ENCODE measurements around the gene IFI27L2. TPM values are rescaled to one million over a fixed set of nuclear protein-coding genes. Genes with fewer than 3 reads are reported as not detected.

Gene IFI27L2
- total and polyA plus RNA-seq, 2 experiments from 2014 or later: 95.3 to 170 TPM

- 97 to 100% methylated on average over 1 of the region's 1 CpG for WGBS, 2 experiments (ENCODE audit: low coverage in 1 of 2, low lambda C conversion rate in 2 of 2, missing lambda C conversion rate in 2 of 2)
- H3K27me3 ChIP-seq (replicated peaks; ENCODE audit: insufficient read depth): no peaks in the 10 kb centered on the region
- in situ Hi-C loops (cut with MboI): no loop called here
These were observed 5.5 kb downstream of the IFI27L2 start for GRCh38 chr14:94123868-94124267.

GRCh38 chr14:94123296-94123695, 6.1 kb downstream of the IFI27L2 start:
- in situ Hi-C loops (cut with MboI): no loop called here
- DNase-seq: no peak
- 91% methylated on average over 9 of the region's 9 CpGs for WGBS, 2 experiments (ENCODE audit: low coverage in 1 of 2, low lambda C conversion rate in 2 of 2, missing lambda C conversion rate in 2 of 2)

More at GRCh38 chr14:94123868-94124267, 5.5 kb downstream of the IFI27L2 start:
- no peaks in the 10 kb centered on the region for H4K20me1 ChIP-seq (ENCODE audit: insufficient read depth)
- H3F3A ChIP-seq (ENCODE audit: insufficient read depth): peaks cover 12% of the 10 kb centered on the region
- H3K9ac ChIP-seq: no peak overlapping the region
- no peaks in the 10 kb centered on the region for H3K9me2 ChIP-seq (ENCODE audit: insufficient read depth)
- DNase-seq: no peak
- H3K79me2 ChIP-seq (ENCODE audit: insufficient read depth): peaks cover 4% of the 10 kb centered on the region; the same call in 1 of the 2 replicates
- no peak overlapping the region for H3K27ac ChIP-seq
- no peaks in the 10 kb centered on the region for H3K9me3 ChIP-seq (ENCODE audit: low read depth)
- H3K4me2 ChIP-seq (ENCODE audit: unreplicated experiment): no peak overlapping the region
- no peak overlapping the region for H2AFZ ChIP-seq
- H3K4me3 ChIP-seq: no peak overlapping the region
- TF ChIP-seq EZH2phosphoT487 (IDR thresholded peaks at IDR 0.05; ENCODE audit: insufficient read depth, low read depth) (no peak), EZH2 (IDR thresholded peaks at IDR 0.05; ENCODE audit: insufficient read depth, poor library complexity, severe bottlenecking) (no peak)
- peaks cover 20% of the 10 kb centered on the region for H3K4me1 ChIP-seq (ENCODE audit: insufficient read depth)
- no peaks in the 10 kb centered on the region for H3K36me3 ChIP-seq (ENCODE audit: low read depth)

GRCh38 chr14:94122438-94122837, 7.0 kb downstream of the IFI27L2 start:
- in situ Hi-C loops (cut with MboI): no loop called here
- H3K27ac ChIP-seq: no peak overlapping the region
- 90 to 97% methylated on average over 3 of the region's 3 CpGs for WGBS, 2 experiments (ENCODE audit: low coverage in 1 of 2, low lambda C conversion rate in 2 of 2, missing lambda C conversion rate in 2 of 2)

More at GRCh38 chr14:94123296-94123695, 6.1 kb downstream of the IFI27L2 start:
- H3K4me1 ChIP-seq (ENCODE audit: insufficient read depth): peaks cover 15% of the 10 kb centered on the region
- no peaks in the 10 kb centered on the region for H3K36me3 ChIP-seq (ENCODE audit: low read depth)
- no peaks in the 10 kb centered on the region for H3K9me3 ChIP-seq (ENCODE audit: low read depth)
- no peaks in the 10 kb centered on the region for H3K79me2 ChIP-seq (ENCODE audit: insufficient read depth)
- H3K27me3 ChIP-seq (replicated peaks; ENCODE audit: insufficient read depth): no peaks in the 10 kb centered on the region
- H3K4me2 ChIP-seq (ENCODE audit: unreplicated experiment): no peak overlapping the region
- no peak overlapping the region for H3K27ac ChIP-seq
- TF ChIP-seq EZH2phosphoT487 (IDR thresholded peaks at IDR 0.05; ENCODE audit: insufficient read depth, low read depth) (no peak), EZH2 (IDR thresholded peaks at IDR 0.05; ENCODE audit: insufficient read depth, poor library complexity, severe bottlenecking) (no peak)
- H3K4me3 ChIP-seq: no peak overlapping the region
- no peak overlapping the region for H3K9ac ChIP-seq
- H3F3A ChIP-seq (ENCODE audit: insufficient read depth): peaks cover 12% of the 10 kb centered on the region
- H3K9me2 ChIP-seq (ENCODE audit: insufficient read depth): no peaks in the 10 kb centered on the region
- no peak overlapping the region for H2AFZ ChIP-seq
- H4K20me1 ChIP-seq (ENCODE audit: insufficient read depth): no peaks in the 10 kb centered on the region

GRCh38 chr14:94121485-94121884, 7.9 kb downstream of the IFI27L2 start:
- Histone ChIP-seq H3K4me3 (no peak overlapping the region), H3K9me2 (ENCODE audit: insufficient read depth) (no peaks in the 10 kb centered on the region), H3K36me3 (ENCODE audit: low read depth) (no peaks in the 10 kb centered on the region), H3K9ac (no peak overlapping the region), H3K4me1 (ENCODE audit: insufficient read depth) (peaks cover 15% of the 10 kb centered on the region), H3K79me2 (ENCODE audit: insufficient read depth) (no peaks in the 10 kb centered on the region), H3K27ac (peak overlapping the region; percentile 68), H3K27me3 (replicated peaks; ENCODE audit: insufficient read depth) (no peaks in the 10 kb centered on the region; the same call in 1 of the 2 replicates), H2AFZ (no peak overlapping the region), H3F3A (ENCODE audit: insufficient read depth) (peaks cover 12% of the 10 kb centered on the region), H3K4me2 (ENCODE audit: unreplicated experiment) (peak overlapping the region; percentile 35), H3K9me3 (ENCODE audit: low read depth) (no peaks in the 10 kb centered on the region), H4K20me1 (ENCODE audit: insufficient read depth) (no peaks in the 10 kb centered on the region)
- TF ChIP-seq EZH2phosphoT487 (IDR thresholded peaks at IDR 0.05; ENCODE audit: insufficient read depth, low read depth) (no peak), EZH2 (IDR thresholded peaks at IDR 0.05; ENCODE audit: insufficient read depth, poor library complexity, severe bottlenecking) (no peak)
- WGBS, 2 experiments (ENCODE audit: low coverage in 1 of 2, low lambda C conversion rate in 2 of 2, missing lambda C conversion rate in 2 of 2): 37 to 38% methylated on average over 3 of the region's 3 CpGs
- in situ Hi-C loops (cut with MboI): no loop called here
- peak; percentile 14 for DNase-seq

More at GRCh38 chr14:94122438-94122837, 7.0 kb downstream of the IFI27L2 start:
- Histone ChIP-seq H3K36me3 (ENCODE audit: low read depth) (no peaks in the 10 kb centered on the region), H3K4me3 (no peak overlapping the region), H2AFZ (no peak overlapping the region), H3K9me2 (ENCODE audit: insufficient read depth) (no peaks in the 10 kb centered on the region), H3K27me3 (replicated peaks; ENCODE audit: insufficient read depth) (no peaks in the 10 kb centered on the region; the same call in 1 of the 2 replicates), H3K79me2 (ENCODE audit: insufficient read depth) (no peaks in the 10 kb centered on the region), H3K9ac (no peak overlapping the region), H3K4me1 (ENCODE audit: insufficient read depth) (peaks cover 15% of the 10 kb centered on the region), H3K9me3 (ENCODE audit: low read depth) (no peaks in the 10 kb centered on the region), H3K4me2 (ENCODE audit: unreplicated experiment) (no peak overlapping the region), H3F3A (ENCODE audit: insufficient read depth) (peaks cover 12% of the 10 kb centered on the region), H4K20me1 (ENCODE audit: insufficient read depth) (no peaks in the 10 kb centered on the region)
- no peak for DNase-seq
- TF ChIP-seq EZH2 (IDR thresholded peaks at IDR 0.05; ENCODE audit: insufficient read depth, poor library complexity, severe bottlenecking): no peak
- no peak for TF ChIP-seq EZH2phosphoT487 (IDR thresholded peaks at IDR 0.05; ENCODE audit: insufficient read depth, low read depth)
